ENCODE measurements around the gene CLDN19. TPM values are rescaled to one million over a fixed set of nuclear protein-coding genes. Genes with fewer than 3 reads are reported as not detected.

The CLDN19 gene
- polyA plus RNA-seq, 1 donor from 2014 or later, result not detected

DNA sequence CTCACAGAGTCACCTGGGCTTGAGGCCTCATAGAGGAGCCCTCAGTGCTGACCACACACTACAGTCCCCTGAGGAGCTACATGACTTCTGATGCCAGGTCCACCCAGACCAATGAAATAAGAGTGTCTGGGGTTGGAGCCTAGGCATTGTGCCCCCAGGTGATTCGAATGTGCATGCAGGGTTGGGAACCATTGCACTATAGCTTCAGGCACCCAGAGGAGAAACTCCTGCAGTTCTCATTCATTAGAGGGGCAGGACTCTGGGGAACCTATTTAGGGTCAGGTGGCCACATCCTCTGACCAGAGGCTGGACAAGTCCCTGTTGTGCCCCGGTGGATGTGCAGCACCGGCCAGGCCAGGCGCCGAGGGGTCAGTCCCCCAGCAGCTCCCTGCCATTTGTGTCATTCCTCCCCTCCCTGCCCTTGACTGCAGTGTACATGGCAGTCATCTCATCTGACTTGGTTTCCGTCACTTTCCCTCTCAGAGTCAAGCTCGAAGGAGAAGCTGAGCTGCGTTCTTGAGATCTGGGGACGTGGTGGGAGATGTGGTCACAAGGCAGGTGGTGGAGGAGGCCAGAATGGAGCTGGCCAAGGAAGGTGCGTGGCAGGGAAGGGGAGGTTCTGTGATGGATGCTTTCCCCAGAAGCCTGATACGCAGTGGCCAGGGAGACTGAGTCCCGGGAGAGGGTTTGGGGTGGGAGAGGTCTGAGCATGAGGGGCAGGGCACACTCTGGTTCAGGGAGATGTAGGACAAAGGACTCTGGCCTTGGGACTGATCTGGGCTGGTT, 6.4 kb downstream of the CLDN19 start:
- no peak for TF ChIP-seq POLR2AphosphoS5 (IDR thresholded peaks at IDR 0.05)
- TF ChIP-seq, protein P1, sequence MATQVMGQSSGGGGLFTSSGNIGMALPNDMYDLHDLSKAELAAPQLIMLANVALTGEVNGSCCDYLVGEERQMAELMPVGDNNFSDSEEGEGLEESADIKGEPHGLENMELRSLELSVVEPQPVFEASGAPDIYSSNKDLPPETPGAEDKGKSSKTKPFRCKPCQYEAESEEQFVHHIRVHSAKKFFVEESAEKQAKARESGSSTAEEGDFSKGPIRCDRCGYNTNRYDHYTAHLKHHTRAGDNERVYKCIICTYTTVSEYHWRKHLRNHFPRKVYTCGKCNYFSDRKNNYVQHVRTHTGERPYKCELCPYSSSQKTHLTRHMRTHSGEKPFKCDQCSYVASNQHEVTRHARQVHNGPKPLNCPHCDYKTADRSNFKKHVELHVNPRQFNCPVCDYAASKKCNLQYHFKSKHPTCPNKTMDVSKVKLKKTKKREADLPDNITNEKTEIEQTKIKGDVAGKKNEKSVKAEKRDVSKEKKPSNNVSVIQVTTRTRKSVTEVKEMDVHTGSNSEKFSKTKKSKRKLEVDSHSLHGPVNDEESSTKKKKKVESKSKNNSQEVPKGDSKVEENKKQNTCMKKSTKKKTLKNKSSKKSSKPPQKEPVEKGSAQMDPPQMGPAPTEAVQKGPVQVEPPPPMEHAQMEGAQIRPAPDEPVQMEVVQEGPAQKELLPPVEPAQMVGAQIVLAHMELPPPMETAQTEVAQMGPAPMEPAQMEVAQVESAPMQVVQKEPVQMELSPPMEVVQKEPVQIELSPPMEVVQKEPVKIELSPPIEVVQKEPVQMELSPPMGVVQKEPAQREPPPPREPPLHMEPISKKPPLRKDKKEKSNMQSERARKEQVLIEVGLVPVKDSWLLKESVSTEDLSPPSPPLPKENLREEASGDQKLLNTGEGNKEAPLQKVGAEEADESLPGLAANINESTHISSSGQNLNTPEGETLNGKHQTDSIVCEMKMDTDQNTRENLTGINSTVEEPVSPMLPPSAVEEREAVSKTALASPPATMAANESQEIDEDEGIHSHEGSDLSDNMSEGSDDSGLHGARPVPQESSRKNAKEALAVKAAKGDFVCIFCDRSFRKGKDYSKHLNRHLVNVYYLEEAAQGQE (IDR thresholded peaks at IDR 0.05; ENCODE audit: borderline replicate concordance), result no peak
- TF ChIP-seq MXI1 (conservative IDR thresholded peaks at IDR 0.05; ENCODE audit: poor library complexity, severe bottlenecking), result no peak
- TF ChIP-seq, protein P2, sequence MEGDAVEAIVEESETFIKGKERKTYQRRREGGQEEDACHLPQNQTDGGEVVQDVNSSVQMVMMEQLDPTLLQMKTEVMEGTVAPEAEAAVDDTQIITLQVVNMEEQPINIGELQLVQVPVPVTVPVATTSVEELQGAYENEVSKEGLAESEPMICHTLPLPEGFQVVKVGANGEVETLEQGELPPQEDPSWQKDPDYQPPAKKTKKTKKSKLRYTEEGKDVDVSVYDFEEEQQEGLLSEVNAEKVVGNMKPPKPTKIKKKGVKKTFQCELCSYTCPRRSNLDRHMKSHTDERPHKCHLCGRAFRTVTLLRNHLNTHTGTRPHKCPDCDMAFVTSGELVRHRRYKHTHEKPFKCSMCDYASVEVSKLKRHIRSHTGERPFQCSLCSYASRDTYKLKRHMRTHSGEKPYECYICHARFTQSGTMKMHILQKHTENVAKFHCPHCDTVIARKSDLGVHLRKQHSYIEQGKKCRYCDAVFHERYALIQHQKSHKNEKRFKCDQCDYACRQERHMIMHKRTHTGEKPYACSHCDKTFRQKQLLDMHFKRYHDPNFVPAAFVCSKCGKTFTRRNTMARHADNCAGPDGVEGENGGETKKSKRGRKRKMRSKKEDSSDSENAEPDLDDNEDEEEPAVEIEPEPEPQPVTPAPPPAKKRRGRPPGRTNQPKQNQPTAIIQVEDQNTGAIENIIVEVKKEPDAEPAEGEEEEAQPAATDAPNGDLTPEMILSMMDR (IDR thresholded peaks at IDR 0.05; ENCODE audit: poor library complexity, severe bottlenecking), result no peak
- TF ChIP-seq EZH2 (IDR thresholded peaks at IDR 0.05; ENCODE audit: borderline replicate concordance, insufficient read depth, low read length, poor library complexity, severe bottlenecking), result no peak
- TF ChIP-seq RAD21 (conservative IDR thresholded peaks at IDR 0.05), result no peak
- TF ChIP-seq TAF1 (IDR thresholded peaks at IDR 0.05; ENCODE audit: low read depth), result no peak
- no peak for TF ChIP-seq EP300 (conservative IDR thresholded peaks at IDR 0.05; ENCODE audit: poor library complexity, severe bottlenecking)
- TF ChIP-seq SMC3 (conservative IDR thresholded peaks at IDR 0.05; ENCODE audit: poor library complexity), result no peak
- Histone ChIP-seq H3K9ac (ENCODE audit: low read length) (no peak overlapping the region), H3K27ac (ENCODE audit: low read length) (no peak overlapping the region), H3K27me3 (ENCODE audit: insufficient read depth, low read depth, low read length) (no peaks in the 10 kb centered on the region), H3K9me3 (ENCODE audit: low read length) (no peaks in the 10 kb centered on the region), H3K36me3 (ENCODE audit: insufficient read depth, low read length) (no peaks in the 10 kb centered on the region), H3K4me3 (ENCODE audit: low read length) (no peak overlapping the region), H3K9me2 (ENCODE audit: insufficient read depth, low read length) (no peaks in the 10 kb centered on the region), H4K20me1 (ENCODE audit: insufficient read depth) (no peaks in the 10 kb centered on the region), H3K4me2 (ENCODE audit: low read length) (no peak overlapping the region), H3F3A (ENCODE audit: insufficient read depth, low read length, poor library complexity, severe bottlenecking) (no peaks in the 10 kb centered on the region), H3K79me2 (replicated peaks; ENCODE audit: insufficient read depth, low read length) (no peaks in the 10 kb centered on the region), H2AFZ (ENCODE audit: low read depth, low read length) (no peak overlapping the region)

DNA sequence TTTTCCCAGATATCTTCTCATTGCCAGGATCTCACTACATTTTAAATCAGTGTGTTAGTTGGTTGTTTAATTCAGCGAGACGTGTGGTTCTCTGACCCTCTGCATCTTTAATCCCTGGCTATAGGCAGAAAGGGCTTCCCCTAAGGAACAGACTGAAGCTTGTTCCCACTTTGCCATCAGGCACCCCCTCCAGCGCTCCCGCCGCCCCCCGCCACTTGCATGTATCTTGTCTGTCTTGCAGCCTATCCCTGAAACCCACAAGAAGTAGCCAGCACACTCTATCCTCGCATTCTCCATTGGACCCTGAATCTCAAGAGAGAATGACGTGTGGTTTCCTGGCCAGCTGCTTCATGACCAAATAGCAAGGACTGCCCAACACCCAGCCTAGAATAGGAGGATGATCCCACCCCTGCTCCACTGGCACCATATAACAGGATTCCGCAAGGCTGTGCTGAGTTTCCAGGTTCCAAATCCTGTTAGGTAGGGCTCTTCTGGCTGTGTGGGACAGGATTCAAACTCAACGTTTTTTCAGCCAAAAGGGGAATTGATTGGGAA, 7.8 kb downstream of the CLDN19 start:
- Histone ChIP-seq H3K9me2 (ENCODE audit: insufficient read depth, low read length) (no peaks in the 10 kb centered on the region), H3K79me2 (replicated peaks; ENCODE audit: insufficient read depth, low read length) (no peaks in the 10 kb centered on the region), H3F3A (ENCODE audit: insufficient read depth, low read length, poor library complexity, severe bottlenecking) (no peaks in the 10 kb centered on the region), H3K9me3 (ENCODE audit: low read length) (no peaks in the 10 kb centered on the region), H3K36me3 (ENCODE audit: insufficient read depth, low read length) (no peaks in the 10 kb centered on the region), H4K20me1 (ENCODE audit: insufficient read depth) (no peaks in the 10 kb centered on the region), H3K9ac (ENCODE audit: low read length) (no peak overlapping the region), H3K27ac (ENCODE audit: low read length) (no peak overlapping the region), H3K27me3 (ENCODE audit: insufficient read depth, low read depth, low read length) (no peaks in the 10 kb centered on the region), H3K4me3 (ENCODE audit: low read length) (no peak overlapping the region), H3K4me2 (ENCODE audit: low read length) (no peak overlapping the region), H2AFZ (ENCODE audit: low read depth, low read length) (no peak overlapping the region)
- TF ChIP-seq MXI1 (conservative IDR thresholded peaks at IDR 0.05; ENCODE audit: poor library complexity, severe bottlenecking) (no peak), SMC3 (conservative IDR thresholded peaks at IDR 0.05; ENCODE audit: poor library complexity) (no peak), TAF1 (IDR thresholded peaks at IDR 0.05; ENCODE audit: low read depth) (no peak), EP300 (conservative IDR thresholded peaks at IDR 0.05; ENCODE audit: poor library complexity, severe bottlenecking) (no peak), POLR2AphosphoS5 (IDR thresholded peaks at IDR 0.05) (no peak), EZH2 (IDR thresholded peaks at IDR 0.05; ENCODE audit: borderline replicate concordance, insufficient read depth, low read length, poor library complexity, severe bottlenecking) (no peak), RAD21 (conservative IDR thresholded peaks at IDR 0.05) (no peak)
- TF ChIP-seq, protein P1 (IDR thresholded peaks at IDR 0.05; ENCODE audit: borderline replicate concordance), result no peak
- TF ChIP-seq, protein P2 (IDR thresholded peaks at IDR 0.05; ENCODE audit: poor library complexity, severe bottlenecking), result no peak

Data from neural cell (in vitro differentiated cells).